SK-N-DZ (cell line): Measurements from ENCODE around the gene BANP.
"Not testable (repeated sequence)": the region's sequence is repeated elsewhere in the genome, so short reads cannot be mapped to it uniquely, and the experiment has no call there.

Experiments used
- DNase-seq: peaks from one replicate; pipeline ENCODE4 v3.0.0-alpha.2; 2015; ENCODE audit warnings: low spot score

The BANP gene

GRCh38 chr16:88100801-88101622, 149.8 kb downstream of the BANP start:
- DNase-seq = peak; percentile 73

GRCh38 chr16:88101623-88102105, 150.4 kb downstream of the BANP start:
- peak; percentile 69 for DNase-seq

GRCh38 chr16:88102597-88102996, 151.4 kb downstream of the BANP start:
- no peak for DNase-seq

GRCh38 chr16:88103011-88103410, 151.8 kb downstream of the BANP start:
- DNase-seq = no peak

- no peak for DNase-seq
These were observed 152.5 kb downstream of the BANP start for GRCh38 chr16:88103581-88104188.

GRCh38 chr16:88104363-88104762, 153.1 kb downstream of the BANP start:
- DNase-seq = not testable (repeated sequence)

- DNase-seq = not testable (repeated sequence)
These were observed 154.4 kb downstream of the BANP start for GRCh38 chr16:88105574-88106140.

GRCh38 chr16:88106566-88106965, 155.3 kb downstream of the BANP start:
- not testable (repeated sequence) for DNase-seq

- DNase-seq = no peak
These were observed 157.5 kb downstream of the BANP start for GRCh38 chr16:88108762-88109161.

- not testable (repeated sequence) for DNase-seq
These were observed 158.7 kb downstream of the BANP start for GRCh38 chr16:88109726-88110621.

GRCh38 chr16:88110875-88111494, 159.8 kb downstream of the BANP start:
- DNase-seq = peak; percentile 41

GRCh38 chr16:88111976-88112375, 160.7 kb downstream of the BANP start:
- DNase-seq = not testable (repeated sequence)

- no peak for DNase-seq
These were observed 162.4 kb downstream of the BANP start for GRCh38 chr16:88113545-88114045.

- not testable (repeated sequence) for DNase-seq
These were observed 163.5 kb downstream of the BANP start for GRCh38 chr16:88114541-88115228.

GRCh38 chr16:88116121-88116520, 164.9 kb downstream of the BANP start:
- DNase-seq = no peak

GRCh38 chr16:88117476-88117868, 166.2 kb downstream of the BANP start:
- no peak for DNase-seq

GRCh38 chr16:88118376-88118775, 167.1 kb downstream of the BANP start:
- DNase-seq = no peak

GRCh38 chr16:88118852-88119741, 167.9 kb downstream of the BANP start:
- DNase-seq = not testable (repeated sequence)
